T-helper 1 cell treated with Interleukin-12 subunit alpha and Interleukin-12 subunit beta and Interleukin-4 antibody, amounts not matched to agents 30 μg/mL and 1 μg/mL, for 36 hours (primary cell): ENCODE measurements around the gene RALGAPA2.

Experiments
- H3K27ac Mint-ChIP-seq: one replicate; pipeline ENCODE4 v1.8.0; 2021; ENCODE audit warnings: mild to moderate bottlenecking, mixed read lengths
- H3K27me3 Mint-ChIP-seq: one replicate; pipeline ENCODE4 v1.8.0; 2021; ENCODE audit warnings: low read depth, mixed read lengths
- H3K36me3 Mint-ChIP-seq: one replicate; pipeline ENCODE4 v1.8.0; 2021; ENCODE audit warnings: low read depth, mixed read lengths
- H3K4me1 Mint-ChIP-seq: one replicate; pipeline ENCODE4 v1.8.0; 2021; ENCODE audit warnings: low read depth, mixed read lengths
- H3K4me3 Mint-ChIP-seq: one replicate; pipeline ENCODE4 v1.8.0; 2021; ENCODE audit warnings: mild to moderate bottlenecking, moderate library complexity, mixed read lengths
- H3K9me3 Mint-ChIP-seq: one replicate; pipeline ENCODE4 v1.8.0; 2021; ENCODE audit warnings: mixed read lengths

RALGAPA2 gene

DNA sequence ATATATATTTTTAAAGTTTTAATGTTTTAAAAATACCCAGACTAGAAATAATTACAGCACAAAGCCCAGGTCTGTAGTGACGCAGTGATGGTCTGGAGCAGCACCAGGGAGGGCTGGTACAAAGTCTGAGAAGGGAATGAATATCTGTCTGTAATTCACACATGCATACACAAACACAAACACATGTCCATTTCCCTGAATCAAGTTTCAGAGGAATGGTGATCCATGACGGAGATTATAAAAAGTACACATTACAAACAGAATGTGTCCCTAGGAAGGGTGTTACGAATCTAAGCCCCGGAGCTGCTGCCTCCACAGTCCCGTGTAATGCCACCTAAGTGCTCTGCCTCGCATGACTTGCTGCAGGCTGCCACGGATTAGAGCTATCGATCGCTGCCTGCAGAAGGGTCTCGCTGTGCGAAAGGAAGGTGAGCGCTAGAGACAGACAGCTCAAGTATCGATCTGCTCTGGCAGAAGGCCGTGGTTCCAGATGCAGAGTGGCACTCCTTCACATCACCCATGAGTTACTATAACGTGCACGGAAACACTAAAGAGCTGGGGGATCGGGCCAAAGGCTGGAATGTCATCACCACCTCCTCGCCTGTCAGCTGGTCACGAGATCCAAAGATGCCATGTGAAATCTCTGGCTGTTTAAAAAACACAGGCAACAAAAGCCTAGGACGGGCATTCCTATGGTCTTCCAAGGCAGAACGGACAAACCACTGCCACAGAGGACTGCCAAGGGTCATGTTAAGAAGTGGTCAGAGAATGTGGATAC lies 257.4 kb downstream of the RALGAPA2 start:
- Mint-ChIP-seq H3K27ac (no peak overlapping the region), H3K4me1 (peaks cover 30% of the 10 kb centered on the region), H3K36me3 (peaks cover 14% of the 10 kb centered on the region), H3K9me3 (no peaks in the 10 kb centered on the region), H3K4me3 (no peak overlapping the region), H3K27me3 (no peaks in the 10 kb centered on the region)

DNA sequence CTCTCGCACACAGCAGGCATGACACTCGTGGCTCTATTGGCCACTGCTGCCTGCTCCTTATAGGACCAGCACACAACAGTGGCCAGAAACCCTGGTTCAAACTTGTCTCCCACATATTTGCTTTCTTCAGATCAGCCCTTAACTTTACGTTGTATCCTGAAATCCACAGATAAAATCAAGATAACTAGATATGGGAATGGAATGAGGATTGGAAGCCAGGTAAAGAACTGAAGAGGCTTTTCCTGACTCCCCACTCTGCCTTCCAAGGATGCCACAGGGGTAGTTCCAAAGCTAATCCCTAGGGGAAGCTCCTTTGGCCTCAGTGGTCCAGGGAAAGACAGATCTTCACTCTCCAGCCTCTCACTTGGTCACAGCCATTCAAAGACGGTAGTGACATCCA lies 258.1 kb downstream of the RALGAPA2 start:
- peaks cover 14% of the 10 kb centered on the region for H3K36me3 Mint-ChIP-seq
- H3K27ac Mint-ChIP-seq = no peak overlapping the region
- H3K27me3 Mint-ChIP-seq = no peaks in the 10 kb centered on the region
- no peaks in the 10 kb centered on the region for H3K9me3 Mint-ChIP-seq
- no peak overlapping the region for H3K4me3 Mint-ChIP-seq
- H3K4me1 Mint-ChIP-seq = peaks cover 30% of the 10 kb centered on the region

- Mint-ChIP-seq H3K36me3 (peaks cover 12% of the 10 kb centered on the region), H3K27ac (peak overlapping the region; percentile 62), H3K9me3 (no peaks in the 10 kb centered on the region)
Observed at GRCh38 chr20:20452254-20452676, 260.2 kb downstream of the RALGAPA2 start.

DNA sequence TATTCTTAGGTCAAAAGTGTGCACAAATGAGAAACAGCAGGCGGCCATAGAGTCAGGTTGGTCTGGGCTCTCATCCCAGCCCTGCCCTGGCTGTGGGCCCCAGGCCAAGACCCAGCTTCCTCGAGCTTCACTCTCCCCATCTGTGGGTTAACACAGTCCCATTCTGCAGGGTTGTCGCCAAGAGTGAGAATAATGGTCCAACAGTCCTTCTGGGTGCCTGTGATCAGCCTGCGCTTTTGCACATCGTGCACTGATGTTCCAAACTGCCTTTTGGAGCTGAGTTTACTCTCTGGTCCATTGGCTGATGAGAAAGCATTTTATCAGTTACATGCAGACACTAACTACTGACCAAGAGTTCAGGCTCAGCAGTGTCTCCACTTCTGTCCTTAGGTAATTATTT lies 261.9 kb downstream of the RALGAPA2 start:
- Mint-ChIP-seq H3K27me3 (no peaks in the 10 kb centered on the region), H3K4me1 (peaks cover 27% of the 10 kb centered on the region), H3K36me3 (peaks cover 9% of the 10 kb centered on the region), H3K9me3 (no peaks in the 10 kb centered on the region), H3K27ac (no peak overlapping the region), H3K4me3 (no peak overlapping the region)

More at GRCh38 chr20:20452254-20452676, 260.2 kb downstream of the RALGAPA2 start:
- H3K4me1 Mint-ChIP-seq = peaks cover 30% of the 10 kb centered on the region
- peak overlapping the region; percentile 52 for H3K4me3 Mint-ChIP-seq
- no peaks in the 10 kb centered on the region for H3K27me3 Mint-ChIP-seq

- Mint-ChIP-seq H3K9me3 (no peaks in the 10 kb centered on the region), H3K4me3 (no peak overlapping the region), H3K4me1 (peaks cover 19% of the 10 kb centered on the region), H3K27ac (no peak overlapping the region), H3K27me3 (no peaks in the 10 kb centered on the region), H3K36me3 (peaks cover 4% of the 10 kb centered on the region)
Observed at GRCh38 chr20:20448881-20449280, 263.6 kb downstream of the RALGAPA2 start.

DNA sequence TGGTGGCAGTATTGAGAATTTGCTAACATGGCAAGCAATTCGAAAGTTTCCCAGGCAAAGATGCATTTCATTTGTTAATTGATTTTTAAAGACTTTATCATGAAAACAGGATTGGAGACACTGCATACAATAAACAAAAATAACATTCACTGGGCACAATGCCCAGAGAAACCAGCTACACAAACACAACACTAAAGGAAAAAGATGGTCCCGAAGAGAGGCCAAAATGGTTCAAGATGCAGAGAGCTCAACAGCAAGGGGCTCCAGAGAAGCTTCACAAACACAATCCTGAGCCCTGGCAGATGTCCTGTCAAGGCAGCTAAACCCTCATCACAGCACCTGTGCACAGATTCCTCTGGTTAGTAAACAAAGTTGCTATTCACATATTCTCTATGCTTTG lies 265.2 kb downstream of the RALGAPA2 start:
- Mint-ChIP-seq H3K4me1 (peaks cover 5% of the 10 kb centered on the region), H3K27me3 (no peaks in the 10 kb centered on the region), H3K9me3 (no peaks in the 10 kb centered on the region), H3K4me3 (no peak overlapping the region), H3K27ac (no peak overlapping the region), H3K36me3 (no peaks in the 10 kb centered on the region)

GRCh38 chr20:20446425-20447015 lies 265.9 kb downstream of the RALGAPA2 start:
- Mint-ChIP-seq H3K4me3 (no peak overlapping the region), H3K4me1 (peaks cover 4% of the 10 kb centered on the region), H3K27me3 (no peaks in the 10 kb centered on the region), H3K9me3 (no peaks in the 10 kb centered on the region), H3K36me3 (no peaks in the 10 kb centered on the region), H3K27ac (no peak overlapping the region)

DNA sequence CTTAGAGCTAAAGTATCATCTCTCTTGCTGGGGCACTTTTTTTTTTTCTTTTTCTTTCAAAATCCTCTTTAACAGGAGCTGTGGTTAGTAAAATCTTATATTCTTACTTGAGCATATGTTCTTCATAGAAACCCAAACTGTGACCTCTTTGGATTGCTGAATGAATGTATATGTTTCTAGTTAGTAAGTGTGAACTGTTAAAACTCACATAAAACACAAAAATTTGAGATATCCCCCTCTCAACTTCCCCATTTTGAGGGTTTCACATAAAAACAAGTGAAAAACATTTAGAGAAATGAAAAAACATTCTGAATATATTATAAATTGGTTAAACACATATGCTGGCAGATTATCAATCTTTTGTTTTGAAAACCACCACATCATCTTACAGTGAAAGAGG lies 266.4 kb downstream of the RALGAPA2 start:
- H3K36me3 Mint-ChIP-seq = no peaks in the 10 kb centered on the region
- H3K9me3 Mint-ChIP-seq = no peaks in the 10 kb centered on the region
- H3K4me1 Mint-ChIP-seq = peaks cover 4% of the 10 kb centered on the region
- H3K4me3 Mint-ChIP-seq = no peak overlapping the region
- no peak overlapping the region for H3K27ac Mint-ChIP-seq
- no peaks in the 10 kb centered on the region for H3K27me3 Mint-ChIP-seq

DNA sequence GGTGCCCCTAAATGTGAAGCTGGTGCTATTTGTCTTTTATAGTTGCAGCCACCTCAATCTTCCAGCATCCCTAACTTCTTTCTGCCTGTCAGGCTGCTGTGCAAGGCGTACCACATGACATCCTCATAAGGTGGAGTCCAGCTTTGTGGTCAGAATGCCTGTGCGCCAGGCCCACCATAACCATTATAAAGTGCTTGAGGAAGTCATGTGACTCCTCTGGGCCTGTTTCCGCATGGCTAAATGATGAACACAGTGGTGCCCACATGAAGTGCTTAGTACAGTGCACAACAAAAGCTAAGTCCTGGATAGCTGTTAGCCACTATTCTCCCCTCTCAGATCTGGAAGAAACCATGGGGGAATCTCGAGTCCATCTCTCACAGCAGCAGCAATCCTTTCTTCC lies 268.9 kb downstream of the RALGAPA2 start:
- H3K4me1 Mint-ChIP-seq = peaks cover 2% of the 10 kb centered on the region
- no peaks in the 10 kb centered on the region for H3K9me3 Mint-ChIP-seq
- H3K4me3 Mint-ChIP-seq = no peak overlapping the region
- no peaks in the 10 kb centered on the region for H3K27me3 Mint-ChIP-seq
- no peaks in the 10 kb centered on the region for H3K36me3 Mint-ChIP-seq
- no peak overlapping the region for H3K27ac Mint-ChIP-seq

- H3K9me3 Mint-ChIP-seq = no peaks in the 10 kb centered on the region
- peaks cover 2% of the 10 kb centered on the region for H3K36me3 Mint-ChIP-seq
- H3K27me3 Mint-ChIP-seq = no peaks in the 10 kb centered on the region
- H3K4me1 Mint-ChIP-seq = peaks cover 2% of the 10 kb centered on the region
- no peak overlapping the region for H3K27ac Mint-ChIP-seq
- no peak overlapping the region for H3K4me3 Mint-ChIP-seq
Observed at GRCh38 chr20:20442466-20442865, 270.0 kb downstream of the RALGAPA2 start.

GRCh38 chr20:20440886-20441658 lies 271.4 kb downstream of the RALGAPA2 start:
- no peaks in the 10 kb centered on the region for H3K9me3 Mint-ChIP-seq
- H3K36me3 Mint-ChIP-seq = peaks cover 2% of the 10 kb centered on the region
- H3K27me3 Mint-ChIP-seq = no peaks in the 10 kb centered on the region
- no peak overlapping the region for H3K27ac Mint-ChIP-seq
- H3K4me3 Mint-ChIP-seq = no peak overlapping the region
- H3K4me1 Mint-ChIP-seq = no peaks in the 10 kb centered on the region

- Mint-ChIP-seq H3K27me3 (no peaks in the 10 kb centered on the region), H3K4me1 (no peaks in the 10 kb centered on the region), H3K4me3 (no peak overlapping the region), H3K27ac (no peak overlapping the region), H3K9me3 (no peaks in the 10 kb centered on the region), H3K36me3 (peaks cover 2% of the 10 kb centered on the region)
Observed at GRCh38 chr20:20440481-20440880, 272.0 kb downstream of the RALGAPA2 start.

GRCh38 chr20:20439602-20440190 lies 272.7 kb downstream of the RALGAPA2 start:
- Mint-ChIP-seq H3K4me3 (no peak overlapping the region), H3K36me3 (peaks cover 2% of the 10 kb centered on the region), H3K9me3 (no peaks in the 10 kb centered on the region), H3K4me1 (no peaks in the 10 kb centered on the region), H3K27ac (no peak overlapping the region), H3K27me3 (no peaks in the 10 kb centered on the region)

- no peaks in the 10 kb centered on the region for H3K9me3 Mint-ChIP-seq
- no peaks in the 10 kb centered on the region for H3K4me1 Mint-ChIP-seq
- H3K36me3 Mint-ChIP-seq = peaks cover 2% of the 10 kb centered on the region
- no peak overlapping the region for H3K4me3 Mint-ChIP-seq
- no peak overlapping the region for H3K27ac Mint-ChIP-seq
- H3K27me3 Mint-ChIP-seq = no peaks in the 10 kb centered on the region
Observed at GRCh38 chr20:20437314-20437713, 275.1 kb downstream of the RALGAPA2 start.
